HL-60 (cell line): ENCODE results near the gene ABCC5.

Source experiments
- GABPA ChIP-seq: IDR thresholded peaks from 2 replicates; pipeline ENCODE4 v1.6.1; 2012; ENCODE audit warnings: low read depth
- POLR2AphosphoS5 ChIP-seq: IDR thresholded peaks from 2 replicates; pipeline ENCODE4 v1.6.1; 2012; ENCODE audit warnings: low read depth
- SPI1 ChIP-seq: IDR thresholded peaks from 2 replicates; pipeline ENCODE4 v1.6.1; 2012; ENCODE audit warnings: low read depth, mild to moderate bottlenecking, borderline replicate concordance
- TF ChIP-seq, protein P1 (sequence below): IDR thresholded peaks from one replicate; pipeline ENCODE4 v1.5.1; 2011; ENCODE audit warnings: low read length, control low read depth, inconsistent platforms; ENCODE audit not compliant: insufficient read depth
- TF ChIP-seq, protein P2 (sequence below): IDR thresholded peaks from 2 replicates; pipeline ENCODE4 v1.6.1; 2012; ENCODE audit warnings: low read depth; ENCODE audit not compliant: insufficient replicate concordance

DNA sequence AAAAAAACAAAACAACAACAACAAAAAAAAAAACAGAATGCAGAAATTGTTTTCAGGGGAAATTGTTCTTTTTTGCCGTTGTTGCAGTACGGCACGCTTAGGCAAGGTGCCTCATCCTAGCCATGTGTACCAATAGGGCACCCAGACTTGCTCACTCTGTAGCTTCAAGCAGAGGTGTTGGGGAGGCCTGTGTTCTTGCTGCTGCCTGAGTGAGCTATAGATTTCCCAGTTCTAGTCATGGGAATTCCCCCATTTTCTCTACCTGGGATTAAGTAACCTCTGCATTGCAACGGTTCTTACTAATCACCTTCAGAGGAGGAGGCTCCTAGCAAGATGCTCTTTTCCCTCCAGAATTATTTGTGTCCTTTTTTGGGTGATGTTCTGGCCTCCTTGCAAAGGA lies 120.1 kb downstream of the ABCC5 start:
- TF ChIP-seq, protein P1, sequence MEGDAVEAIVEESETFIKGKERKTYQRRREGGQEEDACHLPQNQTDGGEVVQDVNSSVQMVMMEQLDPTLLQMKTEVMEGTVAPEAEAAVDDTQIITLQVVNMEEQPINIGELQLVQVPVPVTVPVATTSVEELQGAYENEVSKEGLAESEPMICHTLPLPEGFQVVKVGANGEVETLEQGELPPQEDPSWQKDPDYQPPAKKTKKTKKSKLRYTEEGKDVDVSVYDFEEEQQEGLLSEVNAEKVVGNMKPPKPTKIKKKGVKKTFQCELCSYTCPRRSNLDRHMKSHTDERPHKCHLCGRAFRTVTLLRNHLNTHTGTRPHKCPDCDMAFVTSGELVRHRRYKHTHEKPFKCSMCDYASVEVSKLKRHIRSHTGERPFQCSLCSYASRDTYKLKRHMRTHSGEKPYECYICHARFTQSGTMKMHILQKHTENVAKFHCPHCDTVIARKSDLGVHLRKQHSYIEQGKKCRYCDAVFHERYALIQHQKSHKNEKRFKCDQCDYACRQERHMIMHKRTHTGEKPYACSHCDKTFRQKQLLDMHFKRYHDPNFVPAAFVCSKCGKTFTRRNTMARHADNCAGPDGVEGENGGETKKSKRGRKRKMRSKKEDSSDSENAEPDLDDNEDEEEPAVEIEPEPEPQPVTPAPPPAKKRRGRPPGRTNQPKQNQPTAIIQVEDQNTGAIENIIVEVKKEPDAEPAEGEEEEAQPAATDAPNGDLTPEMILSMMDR: no peak
- TF ChIP-seq POLR2AphosphoS5: no peak
- TF ChIP-seq, protein P2, sequence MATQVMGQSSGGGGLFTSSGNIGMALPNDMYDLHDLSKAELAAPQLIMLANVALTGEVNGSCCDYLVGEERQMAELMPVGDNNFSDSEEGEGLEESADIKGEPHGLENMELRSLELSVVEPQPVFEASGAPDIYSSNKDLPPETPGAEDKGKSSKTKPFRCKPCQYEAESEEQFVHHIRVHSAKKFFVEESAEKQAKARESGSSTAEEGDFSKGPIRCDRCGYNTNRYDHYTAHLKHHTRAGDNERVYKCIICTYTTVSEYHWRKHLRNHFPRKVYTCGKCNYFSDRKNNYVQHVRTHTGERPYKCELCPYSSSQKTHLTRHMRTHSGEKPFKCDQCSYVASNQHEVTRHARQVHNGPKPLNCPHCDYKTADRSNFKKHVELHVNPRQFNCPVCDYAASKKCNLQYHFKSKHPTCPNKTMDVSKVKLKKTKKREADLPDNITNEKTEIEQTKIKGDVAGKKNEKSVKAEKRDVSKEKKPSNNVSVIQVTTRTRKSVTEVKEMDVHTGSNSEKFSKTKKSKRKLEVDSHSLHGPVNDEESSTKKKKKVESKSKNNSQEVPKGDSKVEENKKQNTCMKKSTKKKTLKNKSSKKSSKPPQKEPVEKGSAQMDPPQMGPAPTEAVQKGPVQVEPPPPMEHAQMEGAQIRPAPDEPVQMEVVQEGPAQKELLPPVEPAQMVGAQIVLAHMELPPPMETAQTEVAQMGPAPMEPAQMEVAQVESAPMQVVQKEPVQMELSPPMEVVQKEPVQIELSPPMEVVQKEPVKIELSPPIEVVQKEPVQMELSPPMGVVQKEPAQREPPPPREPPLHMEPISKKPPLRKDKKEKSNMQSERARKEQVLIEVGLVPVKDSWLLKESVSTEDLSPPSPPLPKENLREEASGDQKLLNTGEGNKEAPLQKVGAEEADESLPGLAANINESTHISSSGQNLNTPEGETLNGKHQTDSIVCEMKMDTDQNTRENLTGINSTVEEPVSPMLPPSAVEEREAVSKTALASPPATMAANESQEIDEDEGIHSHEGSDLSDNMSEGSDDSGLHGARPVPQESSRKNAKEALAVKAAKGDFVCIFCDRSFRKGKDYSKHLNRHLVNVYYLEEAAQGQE: no peak
- TF ChIP-seq GABPA: no peak
- no peak for TF ChIP-seq SPI1
